Gastrocnemius medialis (tissue), 4 donors: Measurements from ENCODE around the gene PXK. TPM values are rescaled to one million over a fixed set of nuclear protein-coding genes. Genes with fewer than 3 reads are reported as not detected.

ENCODE experiments used
- ATAC-seq, 2 donors: fragments of 150-250 bp; one replicate each; pipeline ENCODE4 v1.9.1; 2016
- DNase-seq, 2 donors: peaks; one replicate each; pipeline ENCODE4 v3.0.0-alpha.2; 2019
- H3K27ac ChIP-seq, 4 donors: fragments of 200-600 bp; sonication (generic); 1 replicate in 1 of 4; 2 replicates in 3 of 4; pipeline ENCODE4 v1.5.1; 2016 to 2018; ENCODE audit warnings: mild to moderate bottlenecking in 2 of 4, moderate library complexity in 1 of 4
- H3K27me3 ChIP-seq, 3 donors: fragments of 200-600 bp; sonication (generic) in 2 of 3; 1 replicate in 1 of 3; 2 replicates in 2 of 3; pipeline versions ENCODE4 v1.5.1 to v1.6.0; 2016 to 2019; ENCODE audit warnings: mild to moderate bottlenecking in 1 of 3, moderate library complexity in 1 of 3
- H3K36me3 ChIP-seq, 2 donors: fragments of 200-600 bp; sonication (generic) in 1 of 2; one replicate each; pipeline ENCODE4 v1.5.1; 2017 to 2018
- H3K4me1 ChIP-seq, 2 donors: fragments of 200-600 bp; sonication (generic) in 1 of 2; one replicate each; pipeline ENCODE4 v1.5.1; 2016 to 2017; ENCODE audit warnings: mild to moderate bottlenecking in 2 of 2
- H3K4me3 ChIP-seq, 4 donors: fragments of 200-600 bp; sonication (generic) in 3 of 4; 1 replicate in 1 of 4; 2 replicates in 3 of 4; pipeline ENCODE4 v1.5.1; 2016 to 2019; ENCODE audit warnings: mild to moderate bottlenecking in 2 of 4
- H3K9me3 ChIP-seq, 3 donors: fragments of 200-600 bp; sonication (generic) in 2 of 3; 1 replicate in 1 of 3; 2 replicates in 2 of 3; pipeline ENCODE4 v1.5.1; 2016 to 2019
- POLR2A ChIP-seq, 2 donors: fragments of 450-650 bp; IDR thresholded peaks; one replicate each; pipeline ENCODE4 v1.6.1; 2017; ENCODE audit warnings: antibody characterized with exemption in 2 of 2, mild to moderate bottlenecking in 2 of 2, moderate library complexity in 2 of 2
- in situ Hi-C, 4 donors: fragments of 200-750 bp; cut with MboI; loops; one replicate each; pipeline versions ENCODE4 v1.15.0 to v1.8.0; 2017; ENCODE audit warnings: low sequenced_read_pairs in 4 of 4
- intact Hi-C: fragments of 100-400 bp; cut with DNase I; formaldehyde crosslinking; loops from one replicate; pipeline ENCODE4 v1.15.1; 2023; ENCODE audit warnings: low total_unique reads
- total RNA-seq, 4 donors: library from RNA; depleted of rRNA; stranded (reverse); fragments of >200 nt; gene quantifications; one replicate each; pipeline versions ENCODE4 v1.1.0 to v1.2.3, GENCODE V29; 2016
- TF ChIP-seq, protein P1 (sequence below), 5 experiments: fragments of 450-650 bp in 3 of 5; fragments of 200-600 bp in 2 of 5; sonication (generic) in 2 of 5; IDR thresholded peaks in 4 of 5; conservative IDR thresholded peaks in 1 of 5; 1 replicate in 4 of 5; 2 replicates in 1 of 5; pipeline ENCODE4 v1.5.1; 2016 to 2019; ENCODE audit warnings: antibody characterized with exemption in 5 of 5, mild to moderate bottlenecking in 3 of 5, moderate library complexity in 3 of 5

The PXK gene
- total RNA-seq, 4 donors from 2014 or later, result 21.6 to 33.6 (median 24.4) TPM

DNA sequence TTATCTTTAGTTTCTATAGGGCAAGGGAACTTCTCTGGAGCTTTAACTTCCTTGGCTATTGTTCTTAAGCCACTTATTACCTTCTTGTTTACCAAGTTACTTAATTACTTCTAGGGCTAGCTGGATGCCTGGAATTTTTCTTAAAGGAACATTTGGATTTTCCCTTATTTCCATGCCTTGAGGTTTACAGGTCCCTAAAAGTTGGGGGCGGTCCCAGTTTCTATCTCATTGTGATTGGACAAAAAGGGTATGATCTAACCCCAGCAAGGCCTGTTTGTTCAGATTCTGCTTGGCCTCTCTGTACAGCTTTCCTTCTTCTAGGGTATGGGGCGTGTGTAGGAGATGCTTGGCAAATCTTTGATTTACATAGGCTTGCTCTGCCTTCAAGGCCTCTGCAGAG lies 83.5 kb downstream of the PXK start:
- Histone ChIP-seq H3K27me3 (no peaks in the 10 kb centered on the region), H3K27ac (no peak overlapping the region), H3K9me3 (no peaks in the 10 kb centered on the region), H3K4me1 (peaks cover 0 to 7% of the 10 kb centered on the region in 2 donors), H3K36me3 (peaks cover 0 to 16% of the 10 kb centered on the region in 2 donors), H3K4me3 (no peak overlapping the region)
- TF ChIP-seq, protein P1, sequence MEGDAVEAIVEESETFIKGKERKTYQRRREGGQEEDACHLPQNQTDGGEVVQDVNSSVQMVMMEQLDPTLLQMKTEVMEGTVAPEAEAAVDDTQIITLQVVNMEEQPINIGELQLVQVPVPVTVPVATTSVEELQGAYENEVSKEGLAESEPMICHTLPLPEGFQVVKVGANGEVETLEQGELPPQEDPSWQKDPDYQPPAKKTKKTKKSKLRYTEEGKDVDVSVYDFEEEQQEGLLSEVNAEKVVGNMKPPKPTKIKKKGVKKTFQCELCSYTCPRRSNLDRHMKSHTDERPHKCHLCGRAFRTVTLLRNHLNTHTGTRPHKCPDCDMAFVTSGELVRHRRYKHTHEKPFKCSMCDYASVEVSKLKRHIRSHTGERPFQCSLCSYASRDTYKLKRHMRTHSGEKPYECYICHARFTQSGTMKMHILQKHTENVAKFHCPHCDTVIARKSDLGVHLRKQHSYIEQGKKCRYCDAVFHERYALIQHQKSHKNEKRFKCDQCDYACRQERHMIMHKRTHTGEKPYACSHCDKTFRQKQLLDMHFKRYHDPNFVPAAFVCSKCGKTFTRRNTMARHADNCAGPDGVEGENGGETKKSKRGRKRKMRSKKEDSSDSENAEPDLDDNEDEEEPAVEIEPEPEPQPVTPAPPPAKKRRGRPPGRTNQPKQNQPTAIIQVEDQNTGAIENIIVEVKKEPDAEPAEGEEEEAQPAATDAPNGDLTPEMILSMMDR (IDR thresholded peaks at IDR 0.05 in 4 of 5, conservative IDR thresholded peaks at IDR 0.05 in 1 of 5), result no peak
- no peak for TF ChIP-seq POLR2A (IDR thresholded peaks at IDR 0.05)
- ATAC-seq (no peak), DNase-seq (no peak)
- in situ Hi-C loops (loop anchor here in 3 of 4 donors (5.0 to 10.0 kb wide), 3 partner anchors 91 to 231 kb away; no protein-coding TSS in a partner anchor), intact Hi-C loops (no loop called here)

DNA sequence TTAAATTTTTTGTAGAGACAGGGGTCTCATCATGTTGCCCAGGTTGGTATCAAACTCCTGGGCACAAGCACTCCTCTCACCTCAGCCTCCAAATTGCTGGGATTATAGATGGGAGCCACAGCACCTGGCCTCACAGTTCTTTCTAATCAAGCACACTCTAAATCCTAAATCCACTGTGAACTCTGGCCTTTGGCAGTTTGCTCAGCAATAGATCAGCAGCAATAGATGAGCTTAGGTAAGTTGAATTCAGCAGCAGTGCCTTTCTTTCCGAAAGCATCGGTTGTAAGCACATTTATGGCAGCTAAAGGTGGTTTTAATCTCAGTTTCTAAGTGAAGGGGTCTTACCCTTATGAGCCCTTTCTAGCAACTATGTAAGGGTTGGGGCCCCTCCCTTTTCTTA lies 84.4 kb downstream of the PXK start:
- Histone ChIP-seq H3K9me3 (no peaks in the 10 kb centered on the region), H3K36me3 (peaks cover 0 to 12% of the 10 kb centered on the region in 2 donors), H3K4me3 (no peak overlapping the region), H3K4me1 (peaks cover 0 to 9% of the 10 kb centered on the region in 2 donors), H3K27ac (no peak overlapping the region), H3K27me3 (no peaks in the 10 kb centered on the region)
- no peak for DNase-seq
- no peak for ATAC-seq
- TF ChIP-seq, protein P1 (IDR thresholded peaks at IDR 0.05 in 4 of 5, conservative IDR thresholded peaks at IDR 0.05 in 1 of 5), result no peak
- no peak for TF ChIP-seq POLR2A (IDR thresholded peaks at IDR 0.05)
- intact Hi-C loops, result no loop called here
- in situ Hi-C loops, result loop anchor here in 3 of 4 donors (5.0 to 10.0 kb wide), 3 partner anchors 92 to 232 kb away; no protein-coding TSS in a partner anchor

DNA sequence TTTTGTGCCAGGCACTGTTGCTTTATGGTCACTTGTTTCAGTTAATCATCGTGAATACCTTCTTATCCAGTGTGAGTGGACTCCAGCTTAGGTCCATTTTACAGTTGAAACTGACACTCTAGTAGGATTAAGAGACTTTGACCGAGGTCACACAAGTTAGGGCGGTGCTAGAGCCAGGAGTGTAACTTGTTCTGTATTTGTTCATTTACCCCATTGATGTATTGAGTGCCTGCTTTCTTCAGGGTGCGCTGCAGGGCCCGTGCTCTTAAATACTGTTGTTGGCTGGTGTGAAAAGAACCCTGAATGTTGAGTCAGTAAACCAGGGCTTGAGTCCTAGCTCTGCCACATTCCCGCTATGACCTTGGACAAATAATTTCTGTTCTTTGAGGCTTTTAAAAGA lies 85.5 kb downstream of the PXK start:
- peaks cover 0 to 5% of the 10 kb centered on the region in 2 donors for H3K36me3 ChIP-seq
- intact Hi-C loops, result no loop called here
- ATAC-seq, result no peak
- H3K4me3 ChIP-seq, result no peak overlapping the region
- peaks cover 0 to 13% of the 10 kb centered on the region in 2 donors for H3K4me1 ChIP-seq
- no peak overlapping the region for H3K27ac ChIP-seq
- TF ChIP-seq POLR2A (IDR thresholded peaks at IDR 0.05), result no peak
- TF ChIP-seq, protein P1 (IDR thresholded peaks at IDR 0.05 in 4 of 5, conservative IDR thresholded peaks at IDR 0.05 in 1 of 5), result no peak
- DNase-seq, result no peak
- no peaks in the 10 kb centered on the region for H3K27me3 ChIP-seq
- H3K9me3 ChIP-seq, result no peaks in the 10 kb centered on the region
- in situ Hi-C loops, result loop anchor here in 3 of 4 donors (5.0 to 10.0 kb wide), 3 partner anchors 93 to 233 kb away; no protein-coding TSS in a partner anchor

DNA sequence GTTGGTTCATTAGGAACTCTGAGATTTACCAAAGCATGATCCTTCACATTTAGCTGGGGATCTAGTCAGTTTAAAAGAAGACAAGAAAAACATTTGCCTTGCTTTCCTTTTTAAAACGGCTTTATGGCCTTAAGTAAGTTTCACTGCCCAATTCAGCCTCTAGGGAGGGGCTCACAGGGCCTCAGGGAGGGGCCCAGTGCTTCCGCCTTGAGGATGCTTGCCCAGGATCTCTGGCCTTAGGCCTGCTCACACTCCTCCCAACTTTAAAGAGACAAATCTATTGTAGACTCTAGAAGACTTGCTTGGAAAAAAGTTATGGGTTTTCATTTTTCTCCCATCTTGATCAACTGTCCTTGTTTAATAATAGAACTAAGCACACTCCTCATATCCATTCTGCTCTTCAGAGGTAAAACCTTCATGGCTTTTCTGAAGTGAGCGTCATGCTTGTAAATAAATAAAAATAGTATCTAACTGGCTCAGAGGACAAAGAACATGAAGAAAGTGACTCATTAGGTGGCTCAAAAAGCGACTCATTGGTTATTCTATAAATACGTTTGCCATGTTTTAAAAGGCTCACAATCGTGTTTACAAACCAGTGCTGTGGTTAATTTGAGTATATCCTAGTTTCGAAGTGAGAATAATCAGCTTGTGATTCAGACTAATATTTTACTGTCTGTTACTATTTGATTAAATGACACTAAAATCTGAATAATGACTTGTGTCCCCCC lies 87.3 kb downstream of the PXK start:
- in situ Hi-C loops, result loop anchor here in 3 of 4 donors (5.0 to 10.0 kb wide), 3 partner anchors 95 to 235 kb away; no protein-coding TSS in a partner anchor
- no peaks in the 10 kb centered on the region for H3K9me3 ChIP-seq

More for the DNA sequence above, 87.3 kb downstream of the PXK start:
- Histone ChIP-seq H3K36me3 (peaks cover 0 to 20% of the 10 kb centered on the region in 2 donors), H3K27me3 (no peaks in the 10 kb centered on the region), H3K4me1 (peaks cover 0 to 16% of the 10 kb centered on the region in 2 donors), H3K27ac (peak overlapping the region; percentile 50 to 78 (median 71)), H3K4me3 (no peak overlapping the region)
- peak; percentile 48 to 65 for ATAC-seq
- intact Hi-C loops, result no loop called here
- no peak for TF ChIP-seq POLR2A (IDR thresholded peaks at IDR 0.05)
- TF ChIP-seq, protein P1 (IDR thresholded peaks at IDR 0.05 in 4 of 5, conservative IDR thresholded peaks at IDR 0.05 in 1 of 5), result no peak
- peak in 1 of 2 donors; percentile 56 for DNase-seq
